Ishikawa (cell line): ENCODE results near the gene HSPA14.

Experiments used
- CEBPB ChIP-seq: IDR thresholded peaks from 2 replicates; pipeline ENCODE4 v1.6.1; 2012
- CREB1 ChIP-seq: IDR thresholded peaks from 2 replicates; pipeline ENCODE4 v1.6.1; 2012; ENCODE audit warnings: low read depth
- EGR1 ChIP-seq: IDR thresholded peaks from 2 replicates; pipeline ENCODE4 v1.6.1; 2012
- EP300 ChIP-seq: IDR thresholded peaks from 2 replicates; pipeline ENCODE4 v1.6.1; 2012; ENCODE audit warnings: borderline replicate concordance
- FOXM1 ChIP-seq: IDR thresholded peaks from 2 replicates; pipeline ENCODE4 v1.6.1; 2012; ENCODE audit warnings: low read depth, borderline replicate concordance
- MAX ChIP-seq: IDR thresholded peaks from 2 replicates; pipeline ENCODE4 v1.6.1; 2012
- NFIC ChIP-seq: IDR thresholded peaks from 2 replicates; pipeline ENCODE4 v1.6.1; 2012
- RAD21 ChIP-seq: IDR thresholded peaks from 2 replicates; pipeline ENCODE4 v1.6.1; 2012; ENCODE audit warnings: low read depth
- REST ChIP-seq: IDR thresholded peaks from 2 replicates; pipeline ENCODE4 v1.6.1; 2012; ENCODE audit warnings: low read depth, mild to moderate bottlenecking
- TAF1 ChIP-seq: IDR thresholded peaks from 2 replicates; pipeline ENCODE4 v1.6.1; 2012; ENCODE audit warnings: low read depth, mild to moderate bottlenecking
- TCF12 ChIP-seq: IDR thresholded peaks from 2 replicates; pipeline ENCODE4 v1.6.1; 2012; ENCODE audit warnings: low read depth
- TEAD4 ChIP-seq: IDR thresholded peaks from 2 replicates; pipeline ENCODE4 v1.6.1; 2012
- USF1 ChIP-seq: IDR thresholded peaks from 2 replicates; pipeline ENCODE4 v1.6.1; 2012
- YY1 ChIP-seq: IDR thresholded peaks from 2 replicates; pipeline ENCODE4 v1.6.1; 2012; ENCODE audit warnings: low read depth
- ZBTB7A ChIP-seq: IDR thresholded peaks from 2 replicates; pipeline ENCODE4 v1.6.1; 2012; ENCODE audit warnings: low read depth

The HSPA14 gene

GRCh38 chr10:14810969-14811953, 26.8 kb upstream of the HSPA14 start:
- TF ChIP-seq FOXM1 (no peak), ZBTB7A (no peak), NFIC (no peak)

- TF ChIP-seq RAD21 (no peak), EGR1 (no peak), TAF1 (no peak), USF1 (no peak), CEBPB (no peak), REST (no peak)
Measured at GRCh38 chr10:14812271-14812670, 25.8 kb upstream of the HSPA14 start.

GRCh38 chr10:14815681-14816080, 22.4 kb upstream of the HSPA14 start:
- TF ChIP-seq ZBTB7A, result no peak
- no peak for TF ChIP-seq TEAD4
- TF ChIP-seq TAF1, result no peak
- TF ChIP-seq TCF12, result no peak
- no peak for TF ChIP-seq MAX
- no peak for TF ChIP-seq EP300
- TF ChIP-seq CEBPB, result no peak
- no peak for TF ChIP-seq USF1
- TF ChIP-seq RAD21, result no peak
- no peak for TF ChIP-seq EGR1
- TF ChIP-seq FOXM1, result no peak
- no peak for TF ChIP-seq YY1
- TF ChIP-seq NFIC, result no peak
- no peak for TF ChIP-seq CREB1
- no peak for TF ChIP-seq REST

- TF ChIP-seq EP300 (no peak), TEAD4 (no peak), EGR1 (no peak), YY1 (no peak), ZBTB7A (no peak), MAX (no peak), TCF12 (no peak), CREB1 (no peak), FOXM1 (no peak)
Measured at GRCh38 chr10:14820010-14820774, 17.9 kb upstream of the HSPA14 start.

GRCh38 chr10:14820775-14821154, 17.3 kb upstream of the HSPA14 start:
- TF ChIP-seq TCF12 (no peak), RAD21 (no peak), NFIC (no peak), EGR1 (no peak)
